GM12878 (cell line): ENCODE data around the gene PTPRM. TPM values are rescaled to one million over a fixed set of nuclear protein-coding genes. Genes with fewer than 3 reads are reported as not detected.

Experiments
- ATAC-seq: fragments of 200-7000 bp; cut with Tn5 transposase; 3 replicates; pipeline ENCODE4 v1.9.1; 2020; ENCODE audit warnings: mild to moderate bottlenecking, moderate library complexity
- BruUV-seq: library from RNA; stranded (reverse); fragments of 400-500 nt; replicated peaks from 2 replicates; lab custom pipeline; 2021; lab: Mats Ljungman, UMichigan
- CTCF ChIA-PET: fragments of 300-600 bp; sonication (Branson Sonifier 250); formaldehyde crosslinking; extraction: SDS; loops from one replicate; lab custom pipeline; 2021; ENCODE audit warnings: inconsistent platforms; lab: Yijun Ruan, JAX
- POLR2A ChIA-PET: fragments of 350-600 bp; formaldehyde crosslinking; extraction: SDS; loops from one replicate; lab custom pipeline; 2021; ENCODE audit warnings: inconsistent platforms; lab: Charles Lee
- RAD21 ChIA-PET: fragments of 300-600 bp; sonication (Branson Sonifier 250); formaldehyde crosslinking; loops from one replicate; lab custom pipeline; 2023; ENCODE audit warnings: antibody characterized with exemption; ENCODE audit not compliant: unreplicated experiment; lab: Charles Lee
- SMC1A ChIA-PET: fragments of 300-600 bp; sonication (Branson Sonifier 250); formaldehyde crosslinking; loops from one replicate; lab custom pipeline; 2023; ENCODE audit not compliant: unreplicated experiment, uncharacterized antibody; lab: Charles Lee
- DNase-seq: peaks from one replicate; pipeline ENCODE4 v3.0.0-alpha.2; 2011; ENCODE audit warnings: low read depth, low spot score
- FAIRE-seq: peaks from 3 replicates; lab custom pipeline; 2011; peaks lifted over from hg19 to GRCh38; lab: Jason Lieb, UNC
- H2AFZ ChIP-seq: 2 replicates; pipeline ENCODE4 v1.6.0; 2011; ENCODE audit warnings: low read depth, low read length, control low read depth; ENCODE audit not compliant: control insufficient read depth
- H3K27ac ChIP-seq: 2 replicates; pipeline ENCODE4 v1.5.1; 2011; ENCODE audit warnings: control low read depth; ENCODE audit not compliant: control insufficient read depth, insufficient read depth
- H3K27me3 ChIP-seq, 2 experiments: replicated peaks in 1 of 2; 2 replicates each; pipeline versions ENCODE4 v1.6.0 to v1.6.1; 2011; ENCODE audit warnings: low read length in 1 of 2; ENCODE audit not compliant: control insufficient read depth in 2 of 2, insufficient read depth in 2 of 2
- H3K36me3 ChIP-seq, 2 experiments: 2 replicates each; pipeline ENCODE4 v1.5.1; 2011; ENCODE audit warnings: low read length in 1 of 2; ENCODE audit not compliant: control insufficient read depth in 2 of 2, insufficient read depth in 2 of 2
- H3K4me1 ChIP-seq: 2 replicates; pipeline ENCODE4 v1.6.1; 2011; ENCODE audit warnings: mild to moderate bottlenecking, low read length, moderate library complexity, mixed read lengths; ENCODE audit not compliant: control insufficient read depth, insufficient read depth
- H3K4me2 ChIP-seq: 2 replicates; pipeline ENCODE4 v1.6.0; 2011; ENCODE audit warnings: control low read depth; ENCODE audit not compliant: control insufficient read depth, insufficient read depth
- H3K4me3 ChIP-seq: fragments of 200-600 bp; sonication (generic); 2 replicates; pipeline ENCODE4 v1.5.1; 2016
- H3K79me2 ChIP-seq: 2 replicates; pipeline ENCODE4 v1.6.0; 2011; ENCODE audit warnings: low read length; ENCODE audit not compliant: control insufficient read depth, insufficient read depth
- H3K9ac ChIP-seq: 2 replicates; pipeline ENCODE4 v1.8.0; 2011; ENCODE audit warnings: low read length, control low read depth, mixed read lengths; ENCODE audit not compliant: control insufficient read depth, insufficient read depth
- H3K9me3 ChIP-seq: replicated peaks from 3 replicates; pipeline ENCODE4 v1.5.1; 2011; ENCODE audit warnings: mild to moderate bottlenecking, low read length; ENCODE audit not compliant: control insufficient read depth, insufficient read depth
- H4K20me1 ChIP-seq: 2 replicates; pipeline ENCODE4 v1.6.0; 2011; ENCODE audit not compliant: control insufficient read depth, insufficient read depth
- CEBPB ChIP-seq, 2 experiments: fragments of 150-350 bp in 1 of 2; IDR thresholded peaks; 2 replicates each; pipeline ENCODE4 v1.6.1; 2012 to 2014; ENCODE audit warnings: low read depth in 2 of 2, low read length in 2 of 2, borderline replicate concordance in 1 of 2, inconsistent platforms in 1 of 2
- HDAC2 ChIP-seq: fragments of 200-600 bp; sonication (generic); IDR thresholded peaks from 2 replicates; pipeline ENCODE4 v1.6.1; 2017
- NBN ChIP-seq: fragments of 450-650 bp; IDR thresholded peaks from 2 replicates; pipeline ENCODE4 v1.6.1; 2016
- NFYA ChIP-seq: IDR thresholded peaks from 2 replicates; pipeline ENCODE4 v1.6.1; 2011; ENCODE audit warnings: low read depth, mild to moderate bottlenecking, low read length, improper control_type of control experiment, borderline replicate concordance
- POLR2AphosphoS2 ChIP-seq: IDR thresholded peaks from 2 replicates; pipeline ENCODE4 v1.6.1; 2011; ENCODE audit warnings: low read depth, mild to moderate bottlenecking, low read length, improper control_type of control experiment, moderate library complexity
- RUNX3 ChIP-seq: IDR thresholded peaks from 2 replicates; pipeline ENCODE4 v1.6.1; 2012; ENCODE audit warnings: low read length, inconsistent platforms
- SMC3 ChIP-seq: IDR thresholded peaks from 2 replicates; pipeline ENCODE4 v1.6.1; 2011; ENCODE audit warnings: low read length, improper control_type of control experiment, borderline replicate concordance
- ZNF24 ChIP-seq: fragments of 450-650 bp; IDR thresholded peaks from 2 replicates; pipeline ENCODE4 v1.6.1; 2017; ENCODE audit warnings: antibody characterized with exemption, mild to moderate bottlenecking
- WGBS: methylation state at CpG from one replicate; pipeline ENCODE4 v1.1.6; 2016; ENCODE audit warnings: low lambda C conversion rate; ENCODE audit not compliant: insufficient replicate concordance, insufficient coverage; ENCODE audit errors: missing lambda C conversion rate; 5-methylcytosine and 5-hydroxymethylcytosine counted together
- in situ Hi-C: fragments of 300-500 bp; cut with MboI; formaldehyde crosslinking; loops from 9 replicates; pipeline ENCODE4 v1.14.3; 2018; ENCODE audit warnings: mixed read lengths
- intact Hi-C: fragments of 100-400 bp; cut with micrococcal nuclease; formaldehyde crosslinking; loops from one replicate; pipeline ENCODE4 v1.14.2; 2022; ENCODE audit not compliant: unreplicated experiment
- polyA plus RNA-seq, 11 experiments: library from polyadenylated mRNA; depleted of rRNA in 4 of 11; unstranded in 6 of 11; stranded (reverse) in 5 of 11; fragments of >200 nt; fragmentation: Nextera tagmentation in 4 of 11; fragmentation: Illumina TruSeq in 1 of 11; extraction: Ambion mirVana in 4 of 11; extraction: Trizol in 1 of 11; gene quantifications; 1 replicate in 1 of 11; 2 replicates in 10 of 11; pipeline versions ENCODE4 v1.2.1 to v1.2.3, GENCODE V29; 2011 to 2016; ENCODE audit warnings: inconsistent platforms in 2 of 11, missing spikeins in 2 of 11, low read depth in 1 of 11
- total RNA-seq, 4 experiments: library from RNA; depleted of rRNA in 3 of 4; stranded (reverse); fragments of >200 nt in 3 of 4; fragmentation: Illumina TruSeq in 1 of 4; extraction: Trizol in 1 of 4; gene quantifications; 2 replicates each; pipeline versions ENCODE4 v1.2.1 to v1.2.3, GENCODE V29; 2013 to 2021
- TF ChIP-seq, protein P1 (sequence below): fragments of 450-650 bp; IDR thresholded peaks from 2 replicates; pipeline ENCODE4 v1.6.1; 2018; ENCODE audit warnings: mild to moderate bottlenecking, low read depth, moderate library complexity; ENCODE audit not compliant: partially characterized antibody
- TF ChIP-seq, protein P2 (sequence below): IDR thresholded peaks from 2 replicates; pipeline ENCODE4 v1.6.1; 2012; ENCODE audit warnings: improper control_type of control experiment, low read depth, low read length; ENCODE audit not compliant: insufficient replicate concordance

The PTPRM gene
- total and polyA plus RNA-seq, 10 of the 15 experiments (the other 5 are each of a cell fraction or from before 2014, with no cell fraction given), result 0.07 to 22.6 (median 0.60) TPM

DNA sequence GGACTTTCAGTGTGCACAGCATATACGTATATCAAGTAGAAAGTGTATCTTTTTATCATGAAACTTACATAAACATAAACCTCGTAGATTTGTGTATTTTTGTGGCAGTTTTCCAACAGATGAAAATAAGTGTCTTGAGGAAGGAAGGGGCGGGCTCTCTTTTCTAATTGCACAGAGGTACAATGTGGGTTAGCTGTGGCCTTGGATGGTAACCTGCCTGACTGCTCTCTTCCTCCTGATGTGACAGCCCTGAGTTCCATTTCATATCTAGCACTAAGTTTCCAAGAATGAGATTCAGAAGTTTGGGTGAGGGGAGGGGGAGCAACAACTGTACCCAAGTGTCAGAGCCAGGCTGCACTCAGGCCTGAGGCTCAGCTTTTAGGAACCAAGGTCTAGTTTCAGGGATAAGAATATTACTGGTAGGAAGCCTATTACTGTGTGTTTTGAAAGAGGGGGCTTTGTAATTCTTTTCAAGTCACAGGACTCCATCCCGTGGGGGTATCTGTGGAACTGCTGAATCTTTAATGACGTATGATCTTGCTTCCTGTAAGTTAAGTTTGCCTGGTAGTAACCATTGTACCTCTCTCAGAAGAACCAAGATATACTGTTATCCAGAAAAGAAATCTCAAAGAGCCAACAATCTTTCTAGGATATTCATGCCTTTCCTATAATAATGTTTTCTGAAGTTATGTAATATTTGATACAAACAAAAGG is 483.7 kb downstream of the PTPRM start (continued):
- TF ChIP-seq, protein P1, sequence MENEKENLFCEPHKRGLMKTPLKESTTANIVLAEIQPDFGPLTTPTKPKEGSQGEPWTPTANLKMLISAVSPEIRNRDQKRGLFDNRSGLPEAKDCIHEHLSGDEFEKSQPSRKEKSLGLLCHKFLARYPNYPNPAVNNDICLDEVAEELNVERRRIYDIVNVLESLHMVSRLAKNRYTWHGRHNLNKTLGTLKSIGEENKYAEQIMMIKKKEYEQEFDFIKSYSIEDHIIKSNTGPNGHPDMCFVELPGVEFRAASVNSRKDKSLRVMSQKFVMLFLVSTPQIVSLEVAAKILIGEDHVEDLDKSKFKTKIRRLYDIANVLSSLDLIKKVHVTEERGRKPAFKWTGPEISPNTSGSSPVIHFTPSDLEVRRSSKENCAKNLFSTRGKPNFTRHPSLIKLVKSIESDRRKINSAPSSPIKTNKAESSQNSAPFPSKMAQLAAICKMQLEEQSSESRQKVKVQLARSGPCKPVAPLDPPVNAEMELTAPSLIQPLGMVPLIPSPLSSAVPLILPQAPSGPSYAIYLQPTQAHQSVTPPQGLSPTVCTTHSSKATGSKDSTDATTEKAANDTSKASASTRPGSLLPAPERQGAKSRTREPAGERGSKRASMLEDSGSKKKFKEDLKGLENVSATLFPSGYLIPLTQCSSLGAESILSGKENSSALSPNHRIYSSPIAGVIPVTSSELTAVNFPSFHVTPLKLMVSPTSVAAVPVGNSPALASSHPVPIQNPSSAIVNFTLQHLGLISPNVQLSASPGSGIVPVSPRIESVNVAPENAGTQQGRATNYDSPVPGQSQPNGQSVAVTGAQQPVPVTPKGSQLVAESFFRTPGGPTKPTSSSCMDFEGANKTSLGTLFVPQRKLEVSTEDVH, result no peak
- TF ChIP-seq NFYA (no peak), HDAC2 (no peak), POLR2AphosphoS2 (no peak)

DNA sequence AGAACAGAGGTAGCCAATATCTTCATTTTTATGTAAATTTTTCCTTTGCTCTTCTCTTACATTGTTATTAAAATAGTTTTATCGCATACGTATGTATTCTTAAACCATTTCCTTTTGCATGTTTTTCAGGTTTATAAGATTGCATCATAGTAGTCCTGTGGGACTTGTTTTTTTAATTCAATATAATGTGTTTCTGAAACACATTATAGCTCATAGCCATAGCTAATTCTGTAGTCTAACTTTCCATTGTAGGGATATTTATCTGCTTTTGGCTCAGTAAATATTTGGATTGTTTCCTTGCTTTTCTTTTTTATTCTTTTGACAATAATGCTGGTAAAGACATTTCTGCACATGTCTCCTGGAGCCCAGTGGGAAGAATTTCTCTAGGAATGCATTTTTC is 484.3 kb downstream of the PTPRM start:
- ChIA-PET RAD21 (no interaction called here), SMC1A (interaction anchor here (2.3 kb wide), 1 partner anchor 9 kb away, joined by 6 read pairs; no protein-coding TSS in a partner anchor), CTCF (interaction anchor here (0.9 to 1.5 kb wide), 2 partner anchors 26 to 335 kb away, joined by 3 read pairs; no protein-coding TSS in a partner anchor), POLR2A (no interaction called here)
- Histone ChIP-seq H4K20me1 (no peaks in the 10 kb centered on the region), H2AFZ (no peak overlapping the region), H3K4me3 (no peak overlapping the region), H3K4me2 (no peak overlapping the region), H3K9me3 (no peaks in the 10 kb centered on the region), H3K4me1 (no peaks in the 10 kb centered on the region), H3K9ac (no peak overlapping the region), H3K36me3 (no peaks in the 10 kb centered on the region), H3K27ac (no peak overlapping the region), H3K27me3 (no peaks in the 10 kb centered on the region), H3K79me2 (no peaks in the 10 kb centered on the region)
- in situ Hi-C loops, result no loop called here
- TF ChIP-seq SMC3, result no peak
- TF ChIP-seq, protein P1, result no peak
- no peak for TF ChIP-seq NBN
- TF ChIP-seq RUNX3, result no peak
- TF ChIP-seq, protein P2, sequence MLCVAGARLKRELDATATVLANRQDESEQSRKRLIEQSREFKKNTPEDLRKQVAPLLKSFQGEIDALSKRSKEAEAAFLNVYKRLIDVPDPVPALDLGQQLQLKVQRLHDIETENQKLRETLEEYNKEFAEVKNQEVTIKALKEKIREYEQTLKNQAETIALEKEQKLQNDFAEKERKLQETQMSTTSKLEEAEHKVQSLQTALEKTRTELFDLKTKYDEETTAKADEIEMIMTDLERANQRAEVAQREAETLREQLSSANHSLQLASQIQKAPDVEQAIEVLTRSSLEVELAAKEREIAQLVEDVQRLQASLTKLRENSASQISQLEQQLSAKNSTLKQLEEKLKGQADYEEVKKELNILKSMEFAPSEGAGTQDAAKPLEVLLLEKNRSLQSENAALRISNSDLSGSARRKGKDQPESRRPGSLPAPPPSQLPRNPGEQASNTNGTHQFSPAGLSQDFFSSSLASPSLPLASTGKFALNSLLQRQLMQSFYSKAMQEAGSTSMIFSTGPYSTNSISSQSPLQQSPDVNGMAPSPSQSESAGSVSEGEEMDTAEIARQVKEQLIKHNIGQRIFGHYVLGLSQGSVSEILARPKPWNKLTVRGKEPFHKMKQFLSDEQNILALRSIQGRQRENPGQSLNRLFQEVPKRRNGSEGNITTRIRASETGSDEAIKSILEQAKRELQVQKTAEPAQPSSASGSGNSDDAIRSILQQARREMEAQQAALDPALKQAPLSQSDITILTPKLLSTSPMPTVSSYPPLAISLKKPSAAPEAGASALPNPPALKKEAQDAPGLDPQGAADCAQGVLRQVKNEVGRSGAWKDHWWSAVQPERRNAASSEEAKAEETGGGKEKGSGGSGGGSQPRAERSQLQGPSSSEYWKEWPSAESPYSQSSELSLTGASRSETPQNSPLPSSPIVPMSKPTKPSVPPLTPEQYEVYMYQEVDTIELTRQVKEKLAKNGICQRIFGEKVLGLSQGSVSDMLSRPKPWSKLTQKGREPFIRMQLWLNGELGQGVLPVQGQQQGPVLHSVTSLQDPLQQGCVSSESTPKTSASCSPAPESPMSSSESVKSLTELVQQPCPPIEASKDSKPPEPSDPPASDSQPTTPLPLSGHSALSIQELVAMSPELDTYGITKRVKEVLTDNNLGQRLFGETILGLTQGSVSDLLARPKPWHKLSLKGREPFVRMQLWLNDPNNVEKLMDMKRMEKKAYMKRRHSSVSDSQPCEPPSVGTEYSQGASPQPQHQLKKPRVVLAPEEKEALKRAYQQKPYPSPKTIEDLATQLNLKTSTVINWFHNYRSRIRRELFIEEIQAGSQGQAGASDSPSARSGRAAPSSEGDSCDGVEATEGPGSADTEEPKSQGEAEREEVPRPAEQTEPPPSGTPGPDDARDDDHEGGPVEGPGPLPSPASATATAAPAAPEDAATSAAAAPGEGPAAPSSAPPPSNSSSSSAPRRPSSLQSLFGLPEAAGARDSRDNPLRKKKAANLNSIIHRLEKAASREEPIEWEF, result no peak
- no peak for TF ChIP-seq ZNF24
- TF ChIP-seq CEBPB (IDR thresholded peaks at IDR 0.05; ENCODE audit: borderline replicate concordance in 1 of 2, low read depth in 2 of 2, low read length in 2 of 2), result no peak
- ATAC-seq (no peak), FAIRE-seq (no peak), DNase-seq (no peak)
- intact Hi-C loops, result no loop called here
- WGBS, result 97% methylated on average over 2 of the region's 2 CpGs
- BruUV-seq, result no TSS peak
